GM19238 (cell line): ENCODE results near the gene TRAF2.
"Not testable (repeated sequence)": the region's sequence is repeated elsewhere in the genome, so short reads cannot be mapped to it uniquely, and the experiment has no call there.

Experiments
- DNase-seq: peaks from one replicate; pipeline ENCODE4 v3.0.0; 2011; ENCODE audit warnings: low spot score; ENCODE audit not compliant: insufficient read length

TRAF2 gene

GRCh38 chr9:136857581-136858412, 28.5 kb upstream of the TRAF2 start:
- DNase-seq = no peak

GRCh38 chr9:136858452-136858843, 27.9 kb upstream of the TRAF2 start:
- DNase-seq = no peak

- no peak for DNase-seq
Observed at GRCh38 chr9:136858844-136859757, 27.2 kb upstream of the TRAF2 start.

- DNase-seq = no peak
Observed at GRCh38 chr9:136860529-136860928, 25.8 kb upstream of the TRAF2 start.

- DNase-seq = no peak
Observed at GRCh38 chr9:136860933-136861873, 25.1 kb upstream of the TRAF2 start.

- DNase-seq = no peak
Observed at GRCh38 chr9:136861874-136862457, 24.4 kb upstream of the TRAF2 start.

- DNase-seq = no peak
Observed at GRCh38 chr9:136862849-136863622, 23.3 kb upstream of the TRAF2 start.

- DNase-seq = no peak
Observed at GRCh38 chr9:136863623-136864273, 22.6 kb upstream of the TRAF2 start.

GRCh38 chr9:136865041-136865767, 21.1 kb upstream of the TRAF2 start:
- DNase-seq = no peak

- no peak for DNase-seq
Observed at GRCh38 chr9:136865768-136866103, 20.6 kb upstream of the TRAF2 start.

GRCh38 chr9:136866898-136867421, 19.4 kb upstream of the TRAF2 start:
- not testable (repeated sequence) for DNase-seq

- no peak for DNase-seq
Observed at GRCh38 chr9:136867480-136867879, 18.8 kb upstream of the TRAF2 start.

GRCh38 chr9:136867917-136868316, 18.4 kb upstream of the TRAF2 start:
- no peak for DNase-seq

GRCh38 chr9:136868644-136869043, 17.7 kb upstream of the TRAF2 start:
- DNase-seq = no peak

- not testable (repeated sequence) for DNase-seq
Observed at GRCh38 chr9:136869611-136870010, 16.7 kb upstream of the TRAF2 start.

- no peak for DNase-seq
Observed at GRCh38 chr9:136875155-136875554, 11.2 kb upstream of the TRAF2 start.

GRCh38 chr9:136876476-136876875, 9.8 kb upstream of the TRAF2 start:
- no peak for DNase-seq

- DNase-seq = no peak
Observed at GRCh38 chr9:136880651-136881050, 5.7 kb upstream of the TRAF2 start.

GRCh38 chr9:136881691-136882108, 4.6 kb upstream of the TRAF2 start:
- peak; percentile 77 for DNase-seq
